OCI-LY7 (cell line): Measurements from ENCODE around the gene MACROH2A1. TPM values are rescaled to one million over a fixed set of nuclear protein-coding genes. Genes with fewer than 3 reads are reported as not detected.

Source experiments
- BruUV-seq: library from RNA; stranded (reverse); fragments of 400-500 nt; replicated peaks from 2 replicates; lab custom pipeline; 2021; lab: Mats Ljungman, UMichigan
- CTCF ChIA-PET: fragments of 300-600 bp; sonication (Branson Sonifier 250); formaldehyde crosslinking; loops from one replicate; lab custom pipeline; 2022; ENCODE audit warnings: antibody characterized with exemption; ENCODE audit not compliant: unreplicated experiment; lab: Charles Lee
- POLR2A ChIA-PET: fragments of 300-600 bp; sonication (Branson Sonifier 250); formaldehyde crosslinking; loops from one replicate; lab custom pipeline; 2022; ENCODE audit warnings: antibody characterized with exemption; lab: Charles Lee
- DNase-seq: peaks from one replicate; pipeline ENCODE4 v3.0.0-alpha.2; 2015; ENCODE audit warnings: low spot score
- H2AFZ ChIP-seq: fragments of 200-600 bp; sonication (generic), shearing (Covaris generic); 2 replicates; pipeline ENCODE4 v1.6.1; 2014; ENCODE audit warnings: mild to moderate bottlenecking, antibody characterized with exemption, low read length, moderate library complexity
- H3K27ac ChIP-seq: fragments of 200-600 bp; sonication (generic); 2 replicates; pipeline ENCODE4 v1.5.1; 2014; ENCODE audit warnings: mixed run types, low read depth, mild to moderate bottlenecking, moderate library complexity, low read length, inconsistent platforms; ENCODE audit not compliant: poor library complexity, severe bottlenecking
- H3K36me3 ChIP-seq: fragments of 200-600 bp; sonication (generic); 2 replicates; pipeline ENCODE4 v1.6.1; 2014; ENCODE audit warnings: mild to moderate bottlenecking, antibody characterized with exemption, low read length, moderate library complexity, mixed read lengths; ENCODE audit not compliant: insufficient read depth
- H3K4me1 ChIP-seq: fragments of 200-600 bp; sonication (generic); 2 replicates; pipeline ENCODE4 v1.5.1; 2014; ENCODE audit warnings: mild to moderate bottlenecking, low read length; ENCODE audit not compliant: insufficient read depth, poor library complexity, severe bottlenecking
- H3K4me2 ChIP-seq: fragments of 200-600 bp; sonication (generic); 2 replicates; pipeline ENCODE4 v1.6.1; 2014; ENCODE audit warnings: mild to moderate bottlenecking, low read length
- H3K4me3 ChIP-seq: fragments of 200-600 bp; sonication (generic); 2 replicates; pipeline ENCODE4 v1.5.1; 2014; ENCODE audit warnings: mild to moderate bottlenecking, low read depth, low read length; ENCODE audit not compliant: poor library complexity, severe bottlenecking
- H3K79me2 ChIP-seq: fragments of 200-600 bp; sonication (generic); 2 replicates; pipeline ENCODE4 v1.6.1; 2016; ENCODE audit warnings: low read depth, mild to moderate bottlenecking, low read length, moderate library complexity, mixed read lengths; ENCODE audit not compliant: insufficient read depth
- H3K9me2 ChIP-seq: fragments of 200-600 bp; sonication (generic); 2 replicates; pipeline ENCODE4 v1.6.1; 2016; ENCODE audit warnings: mild to moderate bottlenecking, low read length, mixed read lengths; ENCODE audit not compliant: insufficient read depth
- H3K9me3 ChIP-seq: fragments of 200-600 bp; sonication (generic); 2 replicates; pipeline ENCODE4 v1.6.1; 2014; ENCODE audit warnings: mild to moderate bottlenecking, mixed run types, low read length, mixed read lengths
- H4K20me1 ChIP-seq: fragments of 200-600 bp; sonication (generic); 2 replicates; pipeline ENCODE4 v1.6.1; 2014; ENCODE audit warnings: mild to moderate bottlenecking, antibody characterized with exemption, low read length, moderate library complexity, mixed read lengths; ENCODE audit not compliant: insufficient read depth
- CTCF ChIP-seq: fragments of 200-600 bp; sonication (generic); conservative IDR thresholded peaks from 2 replicates; pipeline ENCODE4 v1.5.1; 2014; ENCODE audit warnings: mild to moderate bottlenecking, antibody characterized with exemption, low read length, moderate library complexity, mixed read lengths
- EZH2phosphoT487 ChIP-seq: fragments of 200-600 bp; sonication (generic); IDR thresholded peaks from 2 replicates; pipeline ENCODE4 v1.6.1; 2018; ENCODE audit warnings: low read depth, borderline replicate concordance, mild to moderate bottlenecking, mixed run types, antibody characterized with exemption, low read length, moderate library complexity, mixed read lengths
- intact Hi-C: fragments of 100-400 bp; cut with micrococcal nuclease; formaldehyde crosslinking; loops from one replicate; pipeline ENCODE4 v1.10.0; 2022; ENCODE audit not compliant: unreplicated experiment
- total RNA-seq, 2 experiments: library from RNA; depleted of rRNA in 1 of 2; stranded (reverse); fragments of >200 nt in 1 of 2; shearing (Covaris generic) in 1 of 2; gene quantifications; 2 replicates each; pipeline ENCODE4 v1.2.3, GENCODE V29; 2014 to 2022

Gene MACROH2A1
- total RNA-seq, 2 experiments from 2014 or later, result 271 to 356 TPM

- H3K36me3 ChIP-seq, result peaks cover 97% of the 10 kb centered on the region
- H3K9me2 ChIP-seq, result no peaks in the 10 kb centered on the region
- H3K27ac ChIP-seq, result no peak overlapping the region
- H3K4me2 ChIP-seq, result no peak overlapping the region
- no TSS peak for BruUV-seq
- H3K79me2 ChIP-seq, result no peaks in the 10 kb centered on the region
- intact Hi-C loops, result no loop called here
- H3K9me3 ChIP-seq, result no peaks in the 10 kb centered on the region
- TF ChIP-seq EZH2phosphoT487, result no peak
- no peak for TF ChIP-seq CTCF
- ChIA-PET CTCF (interaction anchor here (1.0 kb wide), 1 partner anchor 17 kb away, joined by 3 read pairs; no protein-coding TSS in a partner anchor), POLR2A (interaction anchor here (0.6 to 1.2 kb wide), 5 partner anchors 19 to 1853 kb away, joined by 3 to 4 read pairs (median 3); no protein-coding TSS in a partner anchor)
- no peak overlapping the region for H2AFZ ChIP-seq
- H3K4me1 ChIP-seq, result peaks cover 16% of the 10 kb centered on the region
- H3K4me3 ChIP-seq, result no peak overlapping the region
- peak; percentile 22 for DNase-seq
- no peaks in the 10 kb centered on the region for H4K20me1 ChIP-seq
Observed at GRCh38 chr5:135345956-135346731, 52.9 kb downstream of the MACROH2A1 start.

GRCh38 chr5:135344349-135344748 lies 54.7 kb downstream of the MACROH2A1 start:
- no peak for TF ChIP-seq CTCF
- TF ChIP-seq EZH2phosphoT487, result no peak
- Histone ChIP-seq H3K9me2 (no peaks in the 10 kb centered on the region), H3K79me2 (no peaks in the 10 kb centered on the region), H3K9me3 (no peaks in the 10 kb centered on the region), H4K20me1 (no peaks in the 10 kb centered on the region), H3K27ac (no peak overlapping the region), H2AFZ (no peak overlapping the region), H3K4me1 (peaks cover 16% of the 10 kb centered on the region), H3K4me3 (no peak overlapping the region), H3K36me3 (peaks cover 97% of the 10 kb centered on the region), H3K4me2 (no peak overlapping the region)
- no TSS peak for BruUV-seq
- CTCF ChIA-PET, result no interaction called here
- POLR2A ChIA-PET, result interaction anchor here (0.7 to 1.0 kb wide), 3 partner anchors 12 to 581 kb away, joined by 3 read pairs; no protein-coding TSS in a partner anchor
- intact Hi-C loops, result no loop called here
- DNase-seq, result no peak

- CTCF ChIA-PET, result no interaction called here
Observed at GRCh38 chr5:135343413-135343812, 55.6 kb downstream of the MACROH2A1 start.

More at GRCh38 chr5:135343413-135343812, 55.6 kb downstream of the MACROH2A1 start:
- Histone ChIP-seq H3K4me3 (no peak overlapping the region), H3K79me2 (no peaks in the 10 kb centered on the region), H3K9me3 (no peaks in the 10 kb centered on the region), H3K27ac (no peak overlapping the region), H2AFZ (no peak overlapping the region), H4K20me1 (no peaks in the 10 kb centered on the region), H3K4me1 (peaks cover 16% of the 10 kb centered on the region), H3K36me3 (peaks cover 97% of the 10 kb centered on the region), H3K9me2 (no peaks in the 10 kb centered on the region), H3K4me2 (no peak overlapping the region)
- intact Hi-C loops, result no loop called here
- DNase-seq, result no peak
- BruUV-seq, result no TSS peak
- POLR2A ChIA-PET, result no interaction called here
- TF ChIP-seq EZH2phosphoT487 (no peak), CTCF (no peak)
